HG03135 (cell line): ENCODE measurements around the gene ANKRD10.
A peak's percentile ranks its signal among the peaks of the same experiment; 100 is the strongest.

Experiments used
- ATAC-seq: cut with Tn5 transposase; IDR thresholded peaks from one replicate; pipeline ENCODE4 v1.9.1; 2021; ENCODE audit warnings: mild to moderate bottlenecking, moderate library complexity; ENCODE audit not compliant: unreplicated experiment

ANKRD10 gene

DNA sequence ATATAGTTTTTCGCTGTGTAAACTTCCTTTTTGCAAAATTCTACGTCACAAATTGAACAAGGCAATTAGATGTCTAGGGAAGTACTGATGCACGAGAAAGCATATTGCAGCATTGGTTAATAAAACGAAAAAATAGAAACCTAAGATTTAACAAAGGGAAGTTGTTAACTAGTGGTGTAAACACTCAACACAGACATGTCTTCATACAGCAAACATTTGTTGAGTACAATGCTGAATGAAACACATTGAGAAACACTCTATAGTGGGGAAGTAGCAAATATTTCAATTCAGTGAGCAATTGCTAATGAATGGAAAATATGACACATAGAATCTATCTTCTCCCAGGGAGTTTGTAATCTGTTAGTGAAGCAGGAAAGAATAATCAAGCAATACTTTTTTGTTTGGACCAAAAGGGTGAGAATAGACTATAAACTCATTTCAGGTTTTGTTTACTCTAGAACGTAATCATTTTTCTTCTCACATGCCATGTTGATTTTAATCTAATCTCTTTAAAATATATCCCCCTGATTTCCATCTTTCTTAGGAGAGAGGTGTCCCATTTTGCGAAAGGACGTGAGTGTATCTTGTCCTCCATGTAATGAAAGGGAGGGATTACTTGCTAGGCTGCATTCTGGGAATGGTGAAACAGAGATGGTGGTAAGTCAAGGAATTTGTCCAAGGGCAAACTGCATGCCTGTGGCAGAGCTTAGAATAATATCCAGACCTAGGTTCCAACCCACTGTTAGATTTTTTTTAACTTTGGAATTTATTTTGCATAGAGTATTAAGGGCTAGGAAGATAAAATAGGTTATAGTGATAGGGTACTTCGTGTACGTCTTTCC, 1.7 kb upstream of the ANKRD10 start:
- no peak for ATAC-seq

DNA sequence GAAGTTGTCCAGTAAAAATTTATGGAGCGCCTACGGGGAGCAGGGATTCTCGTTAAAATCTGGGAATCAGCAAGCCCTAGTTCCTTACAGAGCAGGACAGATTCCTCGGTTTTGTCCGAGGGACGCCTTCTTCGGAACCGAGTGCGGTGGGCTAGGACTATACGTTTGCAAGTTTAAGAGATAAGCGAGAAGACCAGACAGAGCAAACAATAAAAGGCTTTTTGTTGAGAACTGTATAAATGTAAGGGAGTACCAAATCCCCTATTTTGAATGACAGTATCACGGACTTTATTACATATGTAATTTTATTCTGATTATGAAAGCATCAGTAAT, 971 bp upstream of the ANKRD10 start:
- no peak for ATAC-seq

DNA sequence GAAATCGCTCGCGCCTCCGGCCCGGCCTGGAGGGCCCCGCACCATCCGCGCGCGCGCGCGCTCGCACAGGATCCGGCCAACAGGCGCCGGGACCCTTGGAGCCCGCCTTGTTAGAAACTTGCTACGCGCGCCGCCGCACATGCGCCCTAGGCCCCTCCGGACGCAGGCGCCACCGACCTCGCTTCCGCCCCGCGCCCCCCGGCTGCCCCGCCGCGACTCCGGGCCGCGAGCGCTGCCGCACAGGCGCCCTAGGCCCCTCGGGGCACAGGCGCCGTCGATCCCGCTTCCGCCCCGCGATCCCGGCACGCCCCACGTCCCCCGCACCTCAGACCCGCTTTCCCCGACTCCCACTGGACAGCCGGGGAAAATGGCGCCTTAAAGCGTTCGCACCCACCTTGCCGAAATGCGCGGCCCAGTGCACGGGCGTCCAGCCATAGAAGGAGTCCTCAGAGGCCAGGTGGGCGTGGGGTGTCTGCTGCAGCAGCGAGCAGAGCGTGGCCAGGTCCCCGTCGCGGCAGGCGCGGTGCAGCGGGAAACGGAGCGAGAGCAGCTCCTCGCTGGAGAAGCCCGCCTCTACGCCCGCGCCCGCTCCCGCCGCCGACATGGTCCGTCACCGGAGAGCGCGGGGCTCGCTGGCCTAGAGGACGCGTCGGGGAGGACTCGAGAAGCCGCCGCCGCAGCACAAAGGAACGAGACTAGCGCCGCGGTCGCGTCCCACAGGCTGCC, 375 bp downstream of the ANKRD10 start:
- ATAC-seq = peak; percentile 32

DNA sequence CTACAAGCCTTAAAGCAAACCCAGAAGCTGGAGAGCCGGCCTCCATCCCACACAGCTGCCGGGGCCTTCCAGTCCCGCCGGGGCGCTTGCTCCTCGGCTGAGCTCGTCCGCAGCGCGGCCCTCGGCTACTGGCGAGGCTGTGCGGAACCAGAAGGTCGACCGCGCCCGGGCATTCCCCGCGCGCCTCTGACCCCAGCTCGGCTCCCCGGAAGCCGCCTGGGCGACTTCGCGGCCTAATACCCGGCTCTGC, 863 bp downstream of the ANKRD10 start:
- no peak for ATAC-seq

DNA sequence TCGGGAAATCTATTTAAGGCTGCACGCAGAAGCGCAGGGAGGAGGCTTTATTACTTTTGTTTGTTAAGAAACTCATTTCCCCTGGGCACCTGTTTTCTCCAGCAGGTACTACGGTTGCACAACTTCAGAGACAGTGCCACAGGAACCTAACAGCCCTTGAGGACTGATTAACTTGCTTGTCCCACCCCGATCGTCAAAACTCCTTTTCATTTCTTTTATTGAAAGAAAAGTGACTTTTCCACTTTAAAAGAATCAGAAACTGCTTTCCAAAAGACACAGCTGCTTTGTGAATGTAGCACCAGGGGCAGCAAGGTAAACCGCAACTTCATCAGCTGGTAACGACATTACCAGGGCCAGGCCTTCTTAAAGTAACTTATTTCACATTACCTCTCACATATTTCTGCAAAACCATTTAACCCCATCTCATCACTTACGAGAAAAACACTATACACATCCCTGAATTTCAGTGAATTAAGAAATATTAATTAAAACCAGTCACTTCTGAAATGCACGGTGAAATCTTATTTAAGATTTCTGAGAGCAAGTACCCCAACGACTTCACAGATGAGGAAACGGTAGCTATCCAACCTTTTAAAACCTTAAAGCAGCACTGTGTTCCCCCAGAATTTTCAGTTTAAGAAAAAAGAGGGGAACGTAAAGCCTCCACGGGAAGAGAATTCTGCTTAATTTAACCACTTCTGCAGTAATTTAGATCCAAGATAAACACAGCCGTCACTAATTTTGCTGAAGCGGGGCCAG, 1.4 kb downstream of the ANKRD10 start:
- ATAC-seq = no peak

DNA sequence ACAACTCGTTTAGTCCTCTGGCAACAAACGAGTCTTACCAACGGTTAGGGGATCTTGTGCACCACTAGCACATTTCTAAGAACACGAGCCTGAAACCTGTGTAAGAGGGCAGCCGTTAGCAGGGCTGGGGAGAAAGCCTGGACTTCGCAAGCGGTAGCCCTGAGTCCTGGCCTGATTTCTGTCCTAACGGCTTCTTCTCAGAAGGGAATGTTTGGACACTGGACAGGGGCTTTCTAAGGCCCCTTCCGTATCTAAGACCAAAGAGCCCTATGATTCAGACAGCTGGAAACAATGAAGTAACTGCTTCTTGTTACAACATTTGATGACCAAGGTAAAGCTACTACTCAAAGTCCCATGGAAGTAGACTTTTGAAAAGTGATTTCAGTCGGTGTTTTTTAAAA, 2.2 kb downstream of the ANKRD10 start:
- ATAC-seq = no peak

DNA sequence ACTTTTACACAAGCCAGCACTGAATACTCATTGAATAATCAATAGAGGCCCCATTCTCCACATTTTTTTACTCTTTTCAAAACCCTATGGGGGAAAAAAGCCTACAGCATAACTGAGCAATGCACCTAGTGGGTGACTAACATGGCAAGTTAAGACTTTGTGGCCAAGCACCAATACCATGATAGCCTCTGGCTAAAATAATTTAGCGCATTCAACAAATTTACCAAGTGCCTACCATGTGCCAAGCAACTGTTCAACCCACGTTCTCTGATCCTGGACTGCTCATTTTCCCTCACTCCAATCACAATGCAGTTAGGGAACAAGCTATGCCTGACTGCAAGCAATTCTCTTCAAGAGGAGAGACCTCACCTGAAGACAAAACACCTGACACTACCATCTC, 3.0 kb downstream of the ANKRD10 start:
- no peak for ATAC-seq

DNA sequence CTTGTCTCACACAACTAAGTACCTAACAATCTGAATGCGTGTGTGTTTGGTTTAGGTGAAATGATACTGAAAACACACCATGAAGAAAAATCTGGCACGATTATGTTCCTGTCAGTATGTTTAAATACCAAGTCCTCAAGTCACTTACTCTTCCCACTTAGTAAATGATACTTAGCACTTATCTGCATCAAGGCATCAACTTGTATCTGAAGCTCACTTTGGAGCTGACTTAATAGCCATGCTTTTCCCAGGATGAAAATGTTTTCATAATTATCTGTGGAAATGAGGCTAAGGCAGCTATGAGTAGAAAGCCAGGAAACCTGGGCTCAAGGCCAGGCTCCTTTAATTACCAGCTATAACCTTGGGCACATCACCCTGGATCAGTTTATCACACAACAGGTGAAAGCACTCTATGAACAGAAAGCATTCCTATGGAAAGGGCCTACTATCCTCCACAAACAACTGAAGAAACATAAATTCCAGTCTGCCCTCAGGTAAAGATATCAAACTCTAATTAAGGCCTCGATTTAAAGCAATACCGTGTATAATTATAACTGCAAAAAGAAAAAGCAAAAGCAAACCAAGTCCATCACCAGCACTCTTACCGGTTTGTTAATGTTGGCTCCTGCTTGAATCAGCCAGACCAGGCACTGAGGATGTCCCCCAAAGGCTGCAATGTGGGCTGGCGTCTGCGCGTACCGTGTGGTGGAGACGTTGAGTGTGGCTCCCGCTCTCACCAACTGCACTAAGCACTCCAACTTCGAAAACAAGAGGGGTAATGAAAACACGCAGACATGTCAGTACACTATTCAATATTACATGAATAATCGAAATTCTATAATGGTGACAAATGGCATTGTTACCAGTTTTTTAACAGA, 4.6 kb downstream of the ANKRD10 start:
- ATAC-seq = no peak

DNA sequence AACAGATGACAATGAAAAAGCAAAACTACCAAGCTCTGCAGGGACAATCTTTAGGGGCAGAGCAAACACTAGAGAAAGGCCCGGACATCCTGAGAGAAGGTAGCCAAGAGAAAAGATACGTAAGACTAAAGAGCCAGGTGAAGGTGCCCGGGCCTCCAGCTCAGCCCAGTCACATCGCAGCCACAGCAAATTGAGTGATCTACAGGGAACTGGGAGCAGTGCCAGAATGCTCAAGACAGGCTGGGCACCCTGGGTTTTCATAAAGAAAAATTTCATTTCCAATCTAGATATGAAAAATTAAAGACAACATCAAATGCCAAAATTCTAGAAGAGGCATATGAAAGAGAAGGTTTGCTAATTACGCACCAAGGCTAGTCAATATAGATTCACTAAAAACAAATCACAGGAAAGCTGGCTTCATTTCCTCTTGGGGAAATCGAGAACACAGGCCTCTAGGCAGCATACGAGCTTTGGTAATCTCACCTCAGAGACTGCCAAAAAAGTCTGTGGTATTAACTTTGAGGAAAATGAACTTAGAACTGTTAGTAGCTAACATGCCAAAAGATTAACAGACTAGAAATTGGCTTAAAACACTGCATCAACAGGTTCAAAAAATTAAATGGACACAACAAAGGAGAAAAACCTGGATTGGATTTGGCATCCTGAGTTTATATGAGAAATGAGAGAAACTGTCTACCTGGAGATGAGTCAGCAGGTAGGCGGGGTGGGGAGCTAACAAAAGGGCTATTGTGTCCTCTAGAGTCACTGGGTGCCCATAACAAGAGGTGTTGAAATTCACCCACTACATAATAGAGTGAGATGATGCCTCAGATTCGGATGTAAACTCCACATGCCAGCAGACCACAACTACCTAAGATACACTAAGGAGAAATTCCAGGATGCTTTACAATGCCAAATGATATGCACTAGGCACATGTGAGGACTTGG, 6.6 kb downstream of the ANKRD10 start:
- ATAC-seq = no peak

DNA sequence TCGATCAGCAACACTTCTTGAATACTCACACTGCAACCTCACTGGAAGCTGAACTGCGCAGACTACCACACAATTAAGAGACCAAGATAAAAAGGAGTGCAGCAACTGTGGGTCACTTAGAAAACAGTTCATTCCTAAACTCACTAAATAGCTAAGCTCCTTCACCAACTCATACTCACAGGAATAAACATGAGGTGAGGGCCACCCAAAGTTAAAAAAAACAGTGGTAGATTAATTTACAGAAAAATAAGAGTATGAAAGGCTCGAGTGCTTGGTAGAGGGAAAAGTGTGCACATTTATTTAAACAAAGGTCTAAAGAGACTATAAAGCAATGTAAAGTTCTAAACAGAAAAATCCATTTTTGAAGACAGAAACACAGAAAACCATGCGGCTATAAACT, 7.6 kb downstream of the ANKRD10 start:
- no peak for ATAC-seq

DNA sequence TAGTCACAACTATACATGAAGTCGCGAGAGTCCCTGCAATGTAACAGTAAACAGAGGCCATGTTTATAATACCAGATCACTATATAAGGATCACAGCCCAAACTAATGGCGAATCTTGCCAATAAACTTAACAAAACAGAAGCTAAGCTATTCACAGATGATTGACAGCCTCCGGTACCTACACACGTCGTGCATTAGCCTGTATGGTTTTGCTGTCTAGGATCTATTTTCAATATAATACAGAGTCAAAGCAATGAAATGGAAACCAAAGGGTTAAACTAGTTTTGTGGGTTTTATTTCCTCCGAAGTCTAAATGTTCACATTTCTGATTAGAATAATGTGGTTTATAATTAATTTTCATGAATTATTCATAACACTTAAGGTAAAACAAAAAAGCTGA, 10.1 kb downstream of the ANKRD10 start:
- ATAC-seq = no peak

DNA sequence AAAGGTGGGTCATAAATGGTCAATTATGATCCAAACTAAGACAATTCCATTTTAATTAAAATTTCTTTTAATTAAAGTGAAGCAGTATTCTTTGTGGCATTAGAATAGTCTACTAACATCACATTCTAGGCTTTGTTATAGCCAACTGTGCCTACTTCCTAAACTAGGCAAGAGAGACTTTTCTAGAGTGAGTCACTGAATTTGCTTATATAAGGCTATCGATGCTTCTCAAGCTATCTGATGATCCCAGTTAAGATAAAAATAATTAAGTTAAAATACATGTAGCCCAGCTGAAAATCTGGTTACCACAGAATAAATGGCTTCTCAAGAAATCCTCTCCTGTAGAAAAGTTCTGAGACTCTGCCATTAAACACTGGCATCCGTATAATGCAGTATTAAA, 12.5 kb downstream of the ANKRD10 start:
- ATAC-seq = no peak

DNA sequence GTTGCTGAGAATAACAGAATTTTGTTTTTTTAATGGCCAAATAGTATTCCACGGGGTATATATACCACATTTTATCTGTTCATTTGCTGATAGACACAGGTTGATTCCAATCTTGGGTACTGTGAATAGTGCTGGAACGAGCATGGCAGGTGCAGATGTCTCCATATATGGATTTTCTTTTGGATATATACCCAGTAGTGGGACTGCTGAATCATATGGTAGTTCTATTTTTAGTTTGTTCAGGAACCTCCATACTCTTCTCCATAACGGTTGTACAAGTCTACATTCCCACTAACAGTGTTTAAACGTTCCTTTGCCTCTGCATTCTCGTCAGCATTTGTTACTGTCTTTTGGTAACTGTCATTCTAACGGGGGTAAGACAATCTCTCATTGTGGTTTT, 17.3 kb downstream of the ANKRD10 start:
- no peak for ATAC-seq

DNA sequence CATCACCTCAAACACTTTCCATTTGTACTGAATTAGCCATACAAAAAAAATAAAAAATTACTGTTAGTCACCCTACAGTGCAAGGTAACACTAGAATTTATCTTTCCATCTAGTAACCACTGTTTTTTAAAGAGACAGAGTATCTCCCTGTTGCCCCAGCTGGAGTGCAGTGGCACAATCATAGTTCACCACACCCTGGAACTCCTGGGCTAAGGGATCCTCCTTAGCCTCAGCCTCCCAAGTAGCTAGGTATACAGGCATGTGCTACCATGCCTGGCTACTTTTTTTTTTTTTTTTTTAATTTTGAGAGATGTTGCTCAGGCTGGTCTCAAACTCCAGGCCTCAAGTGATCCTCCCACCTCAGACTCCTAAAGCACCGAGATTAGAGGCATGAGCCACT, 17.9 kb downstream of the ANKRD10 start:
- no peak for ATAC-seq

DNA sequence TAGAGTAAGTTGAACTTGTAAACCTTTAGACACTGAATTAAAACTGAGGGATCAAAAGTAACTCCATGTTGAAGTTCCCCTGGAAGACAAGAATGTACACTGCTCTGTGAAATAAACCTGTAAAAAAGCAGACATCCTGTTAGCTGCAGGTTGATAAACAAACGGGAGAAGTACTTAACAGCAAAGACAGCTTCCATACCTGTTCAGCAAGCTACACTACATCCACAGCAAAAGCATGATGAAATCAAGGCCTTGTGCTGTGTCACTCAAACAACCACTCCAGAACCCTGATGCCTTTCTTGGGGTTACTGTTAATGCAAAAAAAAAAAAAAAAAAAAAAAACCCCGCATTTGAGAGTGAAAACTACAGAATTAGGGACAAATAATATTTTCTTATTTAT, 20.8 kb downstream of the ANKRD10 start:
- no peak for ATAC-seq

DNA sequence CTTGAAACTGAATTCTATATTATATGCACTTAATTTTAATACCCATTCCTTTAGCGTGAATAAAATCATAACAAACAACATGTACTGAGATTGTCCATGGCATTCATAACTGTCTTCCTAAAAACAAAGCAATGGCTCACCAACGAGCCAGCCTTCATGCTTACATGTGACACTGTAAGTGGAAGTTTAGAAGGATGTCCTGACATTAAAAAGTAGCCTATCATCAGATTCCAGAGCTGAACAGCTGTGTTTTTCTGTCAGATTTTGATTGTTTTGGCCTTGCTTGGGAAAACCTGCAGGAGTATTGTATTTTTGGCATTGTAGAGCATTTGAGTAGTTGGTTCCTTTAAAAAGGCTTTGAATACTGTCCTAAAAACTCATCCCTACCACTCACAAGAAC, 21.3 kb downstream of the ANKRD10 start:
- no peak for ATAC-seq

DNA sequence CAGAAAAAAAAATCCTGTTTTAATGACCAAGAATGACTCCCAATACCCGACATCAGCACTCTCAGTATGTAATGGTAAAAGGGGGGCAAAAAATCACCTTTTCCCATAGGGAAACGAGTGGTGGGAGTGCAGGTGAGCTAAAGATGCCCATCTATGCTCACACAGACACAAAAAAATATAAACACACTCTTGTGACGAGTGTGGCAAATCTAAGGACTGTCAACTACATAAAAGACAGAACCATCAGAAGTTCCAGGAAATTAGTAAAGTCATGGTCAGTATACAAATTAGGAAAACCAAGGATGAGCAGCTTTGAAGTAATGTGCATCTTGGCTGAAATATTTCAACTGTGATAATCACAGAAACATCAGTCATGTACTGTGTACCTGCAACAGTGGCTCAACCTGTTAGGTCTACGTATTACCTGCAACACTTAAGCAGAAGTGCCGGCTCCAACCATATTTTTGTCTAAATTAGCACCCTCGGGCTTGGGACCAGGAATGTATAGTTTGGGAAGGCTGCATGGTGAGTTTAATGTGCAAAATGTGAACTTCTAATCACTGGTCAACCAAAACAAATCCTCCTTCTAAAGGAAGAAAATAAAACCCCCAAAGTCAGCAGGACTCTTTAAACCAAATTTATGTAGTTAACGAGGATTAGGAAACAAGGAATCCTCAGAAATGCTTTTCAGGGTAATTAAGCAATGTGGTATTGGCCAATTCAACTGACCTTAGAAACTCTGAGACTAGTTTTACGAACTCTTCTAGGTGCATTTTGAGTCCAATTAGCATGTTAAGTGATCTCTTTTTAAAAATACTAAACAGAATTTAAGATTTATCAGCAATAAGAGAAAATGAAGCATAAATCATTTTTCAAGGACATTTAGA, 24.3 kb downstream of the ANKRD10 start:
- ATAC-seq = no peak

DNA sequence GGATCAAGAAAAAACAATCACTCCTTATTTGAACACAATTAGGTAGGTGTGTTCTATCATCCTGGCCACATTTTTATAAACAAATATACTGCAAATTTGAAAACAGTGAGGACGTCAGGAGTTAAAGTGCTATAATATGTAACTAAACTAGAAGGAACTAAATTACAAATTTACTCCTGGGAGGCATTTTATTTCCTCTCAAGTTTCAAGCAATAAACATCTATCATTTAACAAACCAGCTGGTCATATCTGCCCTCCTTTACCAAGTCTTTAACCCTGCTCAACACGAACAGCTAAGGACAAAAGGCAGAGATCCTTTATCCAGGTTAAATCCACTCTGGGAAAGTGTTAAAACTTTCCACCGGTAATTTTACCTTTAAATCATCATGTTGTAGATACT, 26.5 kb downstream of the ANKRD10 start:
- ATAC-seq = no peak
